CD4-positive, CD25-positive, alpha-beta regulatory T cell (primary cell): ENCODE data around the gene YDJC. TPM values are rescaled to one million over a fixed set of nuclear protein-coding genes. Genes with fewer than 3 reads are reported as not detected.
"Not testable (repeated sequence)": the region's sequence is repeated elsewhere in the genome, so short reads cannot be mapped to it uniquely, and the experiment has no call there.

Experiments
- ATAC-seq, 2 donors: fragments of 150-1000 bp; cut with Tn5 transposase; one replicate each; pipeline ENCODE4 v1.10.0; 2021; ENCODE audit warnings: low read depth in 2 of 2, moderate number of reproducible peaks in 2 of 2, moderate library complexity in 1 of 2
- DNase-seq, 3 donors: peaks; one replicate each; pipeline versions ENCODE4 v3.0.0 to v3.0.0-alpha.2; 2012 to 2022; ENCODE audit warnings: mixed read lengths in 1 of 3
- H3K27ac ChIP-seq: one replicate; pipeline ENCODE4 v1.7.0; 2013; ENCODE audit warnings: mild to moderate bottlenecking, low read length; ENCODE audit not compliant: insufficient read depth, poor library complexity, severe bottlenecking
- H3K27me3 ChIP-seq: one replicate; pipeline ENCODE4 v1.7.0; 2013; ENCODE audit warnings: low read length; ENCODE audit not compliant: control insufficient read depth, insufficient read depth
- H3K36me3 ChIP-seq: one replicate; pipeline ENCODE4 v1.7.0; 2013; ENCODE audit warnings: mild to moderate bottlenecking, low read length, moderate library complexity; ENCODE audit not compliant: control insufficient read depth, insufficient read depth
- H3K4me1 ChIP-seq: 2 replicates; pipeline ENCODE4 v1.7.0; 2013; ENCODE audit warnings: mild to moderate bottlenecking, low read length; ENCODE audit not compliant: insufficient read depth, control insufficient read depth, poor library complexity, severe bottlenecking
- H3K4me3 ChIP-seq: one replicate; pipeline ENCODE4 v1.7.0; 2013; ENCODE audit warnings: low read depth, mild to moderate bottlenecking, low read length, moderate library complexity
- H3K9me3 ChIP-seq, 2 experiments: 1 replicate in 1 of 2; 2 replicates in 1 of 2; pipeline ENCODE4 v1.7.0; 2013; ENCODE audit warnings: low read length in 2 of 2, mild to moderate bottlenecking in 1 of 2, moderate library complexity in 1 of 2; ENCODE audit not compliant: control insufficient read depth in 2 of 2
- H3K27ac Mint-ChIP-seq, 3 donors: one replicate each; pipeline ENCODE4 v1.8.0; 2020 to 2022; ENCODE audit warnings: mild to moderate bottlenecking in 3 of 3, mixed read lengths in 3 of 3, moderate library complexity in 2 of 3
- H3K27me3 Mint-ChIP-seq: one replicate; pipeline ENCODE4 v1.8.0; 2022; ENCODE audit warnings: mild to moderate bottlenecking, mixed read lengths
- H3K36me3 Mint-ChIP-seq: one replicate; pipeline ENCODE4 v1.8.0; 2020; ENCODE audit warnings: mixed read lengths
- H3K4me1 Mint-ChIP-seq, 4 donors: one replicate each; pipeline ENCODE4 v1.8.0; 2020 to 2022; ENCODE audit warnings: mixed read lengths in 4 of 4, mild to moderate bottlenecking in 1 of 4
- H3K4me3 Mint-ChIP-seq, 4 donors: one replicate each; pipeline ENCODE4 v1.8.0; 2020 to 2022; ENCODE audit warnings: mild to moderate bottlenecking in 4 of 4, mixed read lengths in 4 of 4, moderate library complexity in 3 of 4
- H3K9me3 Mint-ChIP-seq, 7 donors: one replicate each; pipeline ENCODE4 v1.8.0; 2020 to 2022; ENCODE audit warnings: mixed read lengths in 7 of 7, mild to moderate bottlenecking in 3 of 7, moderate library complexity in 2 of 7
- polyA plus RNA-seq, 4 donors: library from polyadenylated mRNA; unstranded; fragments of 300-500 nt; fragmentation: Illumina TruSeq; gene quantifications; one replicate each; pipeline ENCODE4 v1.2.3, GENCODE V29; 2021
- total RNA-seq: library from RNA; stranded (reverse); gene quantifications from one replicate; pipeline ENCODE4 v1.2.3, GENCODE V29; 2022

Gene YDJC, protein sequence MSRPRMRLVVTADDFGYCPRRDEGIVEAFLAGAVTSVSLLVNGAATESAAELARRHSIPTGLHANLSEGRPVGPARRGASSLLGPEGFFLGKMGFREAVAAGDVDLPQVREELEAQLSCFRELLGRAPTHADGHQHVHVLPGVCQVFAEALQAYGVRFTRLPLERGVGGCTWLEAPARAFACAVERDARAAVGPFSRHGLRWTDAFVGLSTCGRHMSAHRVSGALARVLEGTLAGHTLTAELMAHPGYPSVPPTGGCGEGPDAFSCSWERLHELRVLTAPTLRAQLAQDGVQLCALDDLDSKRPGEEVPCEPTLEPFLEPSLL
- 34.4 TPM for total RNA-seq
- 10 to 100 TPM; 55.0 to 70.0 (median 55.6) TPM for polyA plus RNA-seq

DNA sequence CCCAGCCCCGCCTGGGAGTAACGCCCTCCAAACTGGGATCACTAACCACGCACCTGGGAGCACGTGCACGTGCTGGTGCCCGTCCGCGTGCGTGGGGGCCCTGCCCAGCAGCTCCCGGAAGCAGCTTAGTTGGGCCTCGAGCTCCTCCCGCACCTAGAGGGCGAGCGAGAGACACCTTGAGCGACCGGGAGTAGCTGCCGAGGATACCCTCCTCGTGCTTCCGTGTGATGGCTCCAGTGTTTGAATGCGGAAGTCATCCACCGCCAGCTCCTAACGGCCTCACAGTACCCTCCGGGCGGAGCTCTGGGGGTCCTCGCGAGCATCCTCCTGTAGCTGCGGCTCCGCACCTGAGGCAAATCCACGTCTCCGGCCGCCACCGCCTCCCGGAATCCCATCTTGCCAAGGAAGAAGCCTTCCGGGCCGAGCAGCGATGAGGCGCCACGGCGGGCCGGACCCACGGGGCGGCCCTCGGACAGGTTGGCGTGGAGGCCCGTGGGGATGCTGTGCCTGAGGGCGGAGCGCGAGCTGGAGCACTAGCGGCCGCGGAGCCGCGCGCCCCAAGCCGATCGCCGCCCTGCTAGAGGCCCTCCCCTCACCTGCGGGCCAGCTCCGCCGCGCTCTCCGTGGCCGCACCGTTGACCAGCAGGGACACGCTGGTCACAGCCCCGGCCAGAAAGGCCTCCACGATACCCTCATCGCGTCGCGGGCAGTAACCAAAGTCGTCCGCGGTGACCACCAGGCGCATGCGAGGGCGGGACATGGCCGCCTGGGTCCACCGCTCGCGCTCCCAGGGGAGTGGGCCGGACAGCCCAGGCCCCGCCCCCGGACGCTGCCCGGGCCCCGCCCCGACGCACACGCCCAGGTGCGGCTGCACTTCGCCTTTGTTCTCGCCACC is at the start of gene YDJC:
Gene YDJC (minus strand): TSS at position 768 of the 895 bp plus-strand sequence. CDS start 8 bp downstream, at position 760.
- Histone ChIP-seq H3K27ac (peak within 1 kb of the TSS; percentile 93), H3K9me3 (no peaks in the 10 kb centered on the region), H3K4me3 (peak within 1 kb of the TSS; percentile 51), H3K27me3 (no peaks in the 10 kb centered on the region), H3K4me1 (peaks cover 30% of the 10 kb centered on the region), H3K36me3 (peaks cover 19% of the 10 kb centered on the region)
- no peaks in the 10 kb centered on the region for H3K27me3 Mint-ChIP-seq
- H3K27ac Mint-ChIP-seq, result peak within 1 kb of the TSS; percentile 89 to 94 (median 91)
- H3K4me3 Mint-ChIP-seq, result peak within 1 kb of the TSS; percentile 93 to 97 (median 94)
- H3K9me3 Mint-ChIP-seq, result no peaks in the 10 kb centered on the region
- H3K4me1 Mint-ChIP-seq, result peaks cover 8 to 60% (median 34%) of the 10 kb centered on the region in 4 donors
- DNase-seq (peak; percentile 91 to 97 (median 94)), ATAC-seq (peak; percentile 82 to 86)
- peaks cover 16% of the 10 kb centered on the region for H3K36me3 Mint-ChIP-seq

DNA sequence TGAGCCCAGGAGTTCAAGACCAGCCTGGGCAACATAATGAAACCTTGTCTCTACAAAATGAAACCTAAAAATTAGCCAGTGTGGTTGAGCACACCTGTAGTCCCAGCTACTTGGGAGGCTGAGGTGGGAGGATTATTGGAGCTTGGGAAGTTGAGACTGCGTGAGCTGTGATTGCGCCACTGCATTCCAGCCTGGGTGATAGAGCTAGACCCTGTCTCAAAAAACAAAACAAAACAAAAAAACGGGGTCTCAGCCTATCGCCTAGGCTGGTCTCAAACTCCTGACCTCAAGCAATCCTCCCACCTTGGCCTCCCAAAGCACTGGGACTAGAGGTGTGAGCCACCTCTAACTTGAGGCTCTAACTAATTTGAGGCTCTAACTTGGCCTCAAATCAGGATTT is 49.6 kb upstream of the YDJC start:
- Mint-ChIP-seq H3K4me1 (peaks cover 0 to 5% (median 1%) of the 10 kb centered on the region in 4 donors), H3K27me3 (no peaks in the 10 kb centered on the region), H3K9me3 (no peaks in the 10 kb centered on the region), H3K27ac (no peak overlapping the region), H3K4me3 (no peak overlapping the region), H3K36me3 (peaks cover 7% of the 10 kb centered on the region)
- H3K4me1 ChIP-seq, result no peaks in the 10 kb centered on the region
- H3K4me3 ChIP-seq, result no peak overlapping the region
- H3K9me3 ChIP-seq, result no peaks in the 10 kb centered on the region
- no peak for DNase-seq
- peaks cover 33% of the 10 kb centered on the region for H3K36me3 ChIP-seq
- H3K27me3 ChIP-seq, result no peaks in the 10 kb centered on the region
- no peak for ATAC-seq
- H3K27ac ChIP-seq, result no peak overlapping the region

DNA sequence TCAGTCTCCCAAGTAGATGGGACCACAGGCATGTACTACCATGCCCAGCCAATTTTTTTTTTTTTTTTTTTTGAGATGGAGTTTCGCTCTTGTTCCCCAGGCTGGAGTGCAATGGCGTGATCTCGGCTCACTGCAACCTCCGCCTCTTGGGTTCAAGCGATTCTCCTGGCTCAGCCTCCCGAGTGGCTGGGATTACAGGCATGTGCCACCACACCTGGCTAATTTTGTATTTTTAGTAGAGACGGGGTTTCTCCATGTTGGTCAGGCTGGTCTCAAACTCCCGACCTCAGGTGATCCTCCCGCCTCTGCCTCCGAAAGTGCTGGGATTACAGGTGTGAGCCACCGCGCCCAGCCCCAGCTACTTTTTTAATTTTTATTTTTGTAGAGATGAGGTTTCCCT is 49.0 kb upstream of the YDJC start:
- not testable (repeated sequence) for H3K9me3 Mint-ChIP-seq, H3K4me1 Mint-ChIP-seq

DNA sequence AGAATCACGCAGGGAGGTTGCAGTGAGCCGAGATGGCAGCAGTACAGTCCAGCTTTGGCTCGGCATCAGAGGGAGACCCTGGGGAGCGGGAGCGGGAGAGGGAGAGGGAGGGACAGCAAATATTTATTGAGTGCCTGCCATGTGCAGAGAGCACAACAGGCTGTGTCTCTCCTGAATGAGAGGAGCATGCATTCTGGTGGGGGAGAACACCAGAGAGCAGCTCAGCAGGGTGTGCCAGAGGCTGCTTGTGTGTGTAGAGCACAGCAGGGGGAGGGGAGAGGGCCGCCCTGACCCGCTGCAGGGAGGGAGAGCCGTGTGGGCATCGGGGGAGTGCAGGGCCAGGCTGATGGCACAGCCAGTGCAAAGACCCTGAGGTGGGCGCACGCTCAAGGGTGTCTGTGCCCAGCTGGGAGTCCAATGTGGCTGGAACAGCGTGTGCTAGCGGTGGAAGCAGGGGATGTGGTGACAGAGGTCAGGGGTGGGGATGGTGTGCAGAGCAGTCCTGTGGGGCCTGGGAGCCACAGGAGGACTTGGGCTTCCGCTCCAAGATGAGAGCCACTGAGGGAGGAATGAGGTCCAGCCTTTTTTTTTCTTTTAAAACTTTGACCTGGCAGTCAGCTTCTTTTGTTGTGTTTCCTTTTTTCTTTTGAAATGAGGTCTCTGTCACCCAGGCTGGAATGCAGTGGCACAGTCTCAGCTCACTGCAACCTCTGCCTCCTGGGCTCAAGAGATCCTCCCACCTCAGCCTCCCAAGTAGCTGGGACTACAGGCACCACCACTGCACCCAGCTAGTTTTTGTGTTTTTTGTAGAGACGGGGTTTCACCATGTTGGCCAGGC is 48.0 kb upstream of the YDJC start:
- H3K27me3 ChIP-seq, result no peaks in the 10 kb centered on the region
- ATAC-seq (no peak), DNase-seq (no peak)
- H3K27me3 Mint-ChIP-seq, result no peaks in the 10 kb centered on the region
- H3K4me1 ChIP-seq, result no peaks in the 10 kb centered on the region
- H3K4me3 Mint-ChIP-seq, result no peak overlapping the region
- no peak overlapping the region for H3K27ac Mint-ChIP-seq
- H3K4me3 ChIP-seq, result no peak overlapping the region
- peaks cover 42% of the 10 kb centered on the region for H3K36me3 ChIP-seq
- H3K9me3 Mint-ChIP-seq, result no peaks in the 10 kb centered on the region
- no peak overlapping the region for H3K27ac ChIP-seq
- no peaks in the 10 kb centered on the region for H3K9me3 ChIP-seq
- H3K4me1 Mint-ChIP-seq, result peaks cover 0 to 5% (median 1%) of the 10 kb centered on the region in 4 donors
- H3K36me3 Mint-ChIP-seq, result peaks cover 9% of the 10 kb centered on the region

More for the DNA sequence above, 49.0 kb upstream of the YDJC start:
- peaks cover 38% of the 10 kb centered on the region for H3K36me3 ChIP-seq
- H3K36me3 Mint-ChIP-seq, ATAC-seq, DNase-seq, H3K27me3 Mint-ChIP-seq, H3K9me3 ChIP-seq, H3K27me3 ChIP-seq, H3K27ac Mint-ChIP-seq, H3K27ac ChIP-seq, H3K4me1 ChIP-seq, H3K4me3 Mint-ChIP-seq, H3K4me3 ChIP-seq: not testable (repeated sequence)

DNA sequence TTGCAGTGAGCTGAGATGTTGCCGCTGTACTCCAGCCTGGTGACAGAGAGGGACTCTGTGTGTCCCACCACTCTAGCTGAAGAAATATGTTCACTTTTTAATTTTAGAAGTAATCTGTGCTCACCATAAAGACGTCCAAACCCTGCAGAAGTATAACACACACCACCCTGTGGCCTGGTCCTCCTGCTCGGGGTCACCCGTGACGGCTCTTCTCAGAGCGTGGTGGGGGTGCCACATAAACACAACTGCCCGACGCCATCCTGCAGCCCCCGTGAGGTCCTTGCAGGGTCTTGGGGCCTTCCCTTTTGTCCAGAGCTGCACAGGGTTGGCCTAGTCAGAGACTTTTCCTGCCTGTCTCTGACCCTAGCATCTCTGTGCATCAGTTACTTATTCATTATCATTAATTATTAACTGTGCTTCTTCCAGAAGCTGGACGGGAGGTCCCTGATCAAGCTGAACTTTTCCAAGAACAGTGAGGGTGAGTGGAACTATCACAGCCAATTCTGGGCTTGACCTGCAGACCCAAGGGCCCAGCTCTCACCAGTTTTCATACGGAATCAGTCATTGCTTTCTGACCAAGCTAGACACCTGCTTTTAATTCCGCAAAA is 44.9 kb upstream of the YDJC start:
- no peak overlapping the region for H3K4me3 Mint-ChIP-seq

DNA sequence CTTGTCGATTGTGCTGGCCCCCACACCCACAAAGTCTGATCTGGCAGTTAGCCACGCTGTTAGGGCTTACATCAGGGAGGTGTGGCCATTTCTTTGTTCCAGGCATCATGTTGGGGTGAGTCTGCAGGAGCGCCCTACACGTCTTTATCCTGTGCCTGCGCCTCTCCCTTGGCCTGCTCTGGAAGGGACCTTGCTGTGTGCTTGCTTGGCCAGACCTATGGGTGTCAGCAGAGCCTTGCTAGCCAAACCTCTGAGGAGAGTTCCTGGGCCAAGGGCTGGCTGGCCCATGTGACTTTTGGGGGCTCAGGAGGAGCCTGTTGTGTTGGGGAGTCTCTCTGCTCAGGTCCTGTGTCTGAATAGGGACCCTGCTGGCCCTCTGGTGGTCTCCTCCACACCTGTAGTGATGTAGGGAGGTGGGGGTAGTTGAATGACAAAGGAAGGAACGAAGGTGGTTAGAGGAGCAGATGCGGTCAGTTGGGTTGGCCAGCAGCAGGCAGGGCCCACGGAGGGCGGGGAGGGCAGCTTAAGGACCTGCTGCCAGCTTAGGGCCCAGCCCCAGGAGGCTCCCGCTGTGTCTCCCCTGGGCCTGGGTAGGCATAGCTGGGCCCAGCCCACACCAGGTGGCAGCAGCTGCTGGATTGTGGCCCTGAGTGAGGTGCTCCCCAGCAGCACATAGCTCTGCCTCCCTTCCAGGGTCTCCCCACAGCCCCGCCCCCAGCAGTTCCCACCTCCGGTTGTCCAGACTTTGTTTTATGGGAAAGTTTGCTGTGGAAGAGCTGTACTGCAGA is 43.9 kb upstream of the YDJC start:
- Histone ChIP-seq H3K4me1 (no peaks in the 10 kb centered on the region), H3K27me3 (no peaks in the 10 kb centered on the region), H3K4me3 (no peak overlapping the region), H3K27ac (no peak overlapping the region), H3K36me3 (peaks cover 60% of the 10 kb centered on the region), H3K9me3 (no peaks in the 10 kb centered on the region)
- Mint-ChIP-seq H3K27me3 (no peaks in the 10 kb centered on the region), H3K4me1 (peaks cover 0 to 15% (median 12%) of the 10 kb centered on the region in 4 donors), H3K27ac (no peak overlapping the region), H3K9me3 (no peaks in the 10 kb centered on the region), H3K36me3 (peaks cover 22% of the 10 kb centered on the region), H3K4me3 (no peak overlapping the region)
- DNase-seq (no peak), ATAC-seq (no peak)

More for the DNA sequence above, 44.9 kb upstream of the YDJC start:
- ATAC-seq (no peak), DNase-seq (no peak)
- Histone ChIP-seq H3K4me1 (no peaks in the 10 kb centered on the region), H3K4me3 (no peak overlapping the region), H3K27ac (no peak overlapping the region), H3K9me3 (no peaks in the 10 kb centered on the region), H3K27me3 (no peaks in the 10 kb centered on the region), H3K36me3 (peaks cover 59% of the 10 kb centered on the region)
- no peak overlapping the region for H3K27ac Mint-ChIP-seq
- H3K9me3 Mint-ChIP-seq, result no peaks in the 10 kb centered on the region
- H3K4me1 Mint-ChIP-seq, result peaks cover 0 to 14% (median 5%) of the 10 kb centered on the region in 4 donors
- H3K27me3 Mint-ChIP-seq, result no peaks in the 10 kb centered on the region
- H3K36me3 Mint-ChIP-seq, result peaks cover 21% of the 10 kb centered on the region
